ENCODE measurements around the gene STT3B.

GRCh38 chr3:31614162-31614921 is 81.6 kb downstream of the STT3B start:
- TF ChIP-seq POLR2AphosphoS5 (IDR thresholded peaks at IDR 0.05; ENCODE audit: low read depth, low read length) (no peak), POLR2A (IDR thresholded peaks at IDR 0.05; ENCODE audit: low read depth, low read length) (no peak), TAF1 (IDR thresholded peaks at IDR 0.05; ENCODE audit: low read depth, low read length) (no peak), SPI1 (IDR thresholded peaks at IDR 0.05; ENCODE audit: low read depth, low read length) (no peak), PAX5 (IDR thresholded peaks at IDR 0.05; ENCODE audit: insufficient read depth, low read length, severe bottlenecking) (no peak), POU2F2 (IDR thresholded peaks at IDR 0.05; ENCODE audit: low read depth, low read length) (no peak)

Measured in GM12891 (cell line).